Gastrocnemius medialis (tissue), 4 donors: ENCODE data around the gene RAB20. TPM values are rescaled to one million over a fixed set of nuclear protein-coding genes. Genes with fewer than 3 reads are reported as not detected.

Experiments
- ATAC-seq, 2 donors: fragments of 150-250 bp; one replicate each; pipeline ENCODE4 v1.9.1; 2016
- DNase-seq, 2 donors: peaks; one replicate each; pipeline ENCODE4 v3.0.0-alpha.2; 2019
- H3K27ac ChIP-seq, 4 donors: fragments of 200-600 bp; sonication (generic); 1 replicate in 1 of 4; 2 replicates in 3 of 4; pipeline ENCODE4 v1.5.1; 2016 to 2018; ENCODE audit warnings: mild to moderate bottlenecking in 2 of 4, moderate library complexity in 1 of 4
- H3K27me3 ChIP-seq, 3 donors: fragments of 200-600 bp; sonication (generic) in 2 of 3; 1 replicate in 1 of 3; 2 replicates in 2 of 3; pipeline versions ENCODE4 v1.5.1 to v1.6.0; 2016 to 2019; ENCODE audit warnings: mild to moderate bottlenecking in 1 of 3, moderate library complexity in 1 of 3
- H3K36me3 ChIP-seq, 2 donors: fragments of 200-600 bp; sonication (generic) in 1 of 2; one replicate each; pipeline ENCODE4 v1.5.1; 2017 to 2018
- H3K4me1 ChIP-seq, 2 donors: fragments of 200-600 bp; sonication (generic) in 1 of 2; one replicate each; pipeline ENCODE4 v1.5.1; 2016 to 2017; ENCODE audit warnings: mild to moderate bottlenecking in 2 of 2
- H3K4me3 ChIP-seq, 4 donors: fragments of 200-600 bp; sonication (generic) in 3 of 4; 1 replicate in 1 of 4; 2 replicates in 3 of 4; pipeline ENCODE4 v1.5.1; 2016 to 2019; ENCODE audit warnings: mild to moderate bottlenecking in 2 of 4
- H3K9me3 ChIP-seq, 3 donors: fragments of 200-600 bp; sonication (generic) in 2 of 3; 1 replicate in 1 of 3; 2 replicates in 2 of 3; pipeline ENCODE4 v1.5.1; 2016 to 2019
- CTCF ChIP-seq, 5 experiments: fragments of 450-650 bp in 3 of 5; fragments of 200-600 bp in 2 of 5; sonication (generic) in 2 of 5; IDR thresholded peaks in 4 of 5; conservative IDR thresholded peaks in 1 of 5; 1 replicate in 4 of 5; 2 replicates in 1 of 5; pipeline ENCODE4 v1.5.1; 2016 to 2019; ENCODE audit warnings: antibody characterized with exemption in 5 of 5, mild to moderate bottlenecking in 3 of 5, moderate library complexity in 3 of 5
- POLR2A ChIP-seq, 2 donors: fragments of 450-650 bp; IDR thresholded peaks; one replicate each; pipeline ENCODE4 v1.6.1; 2017; ENCODE audit warnings: antibody characterized with exemption in 2 of 2, mild to moderate bottlenecking in 2 of 2, moderate library complexity in 2 of 2
- in situ Hi-C, 4 donors: fragments of 200-750 bp; cut with MboI; loops; one replicate each; pipeline versions ENCODE4 v1.15.0 to v1.8.0; 2017; ENCODE audit warnings: low sequenced_read_pairs in 4 of 4
- intact Hi-C: fragments of 100-400 bp; cut with DNase I; formaldehyde crosslinking; loops from one replicate; pipeline ENCODE4 v1.15.1; 2023; ENCODE audit warnings: low total_unique reads
- total RNA-seq, 4 donors: library from RNA; depleted of rRNA; stranded (reverse); fragments of >200 nt; gene quantifications; one replicate each; pipeline versions ENCODE4 v1.1.0 to v1.2.3, GENCODE V29; 2016

Gene RAB20
- total RNA-seq, 4 donors from 2014 or later = 0.31 to 9.1 (median 2.0) TPM

- no peak overlapping the region for H3K4me3 ChIP-seq
- no peaks in the 10 kb centered on the region for H3K36me3 ChIP-seq
- H3K27me3 ChIP-seq = no peaks in the 10 kb centered on the region
- ATAC-seq (no peak), DNase-seq (no peak)
- in situ Hi-C loops = loop anchor here in 1 of 4 donors (25.0 kb wide), 1 partner anchor 95 kb away; no protein-coding TSS in a partner anchor
- H3K27ac ChIP-seq = no peak overlapping the region
- intact Hi-C loops = no loop called here
- H3K9me3 ChIP-seq = no peaks in the 10 kb centered on the region
- no peak for TF ChIP-seq CTCF (IDR thresholded peaks at IDR 0.05 in 4 of 5, conservative IDR thresholded peaks at IDR 0.05 in 1 of 5)
- TF ChIP-seq POLR2A (IDR thresholded peaks at IDR 0.05) = no peak
- H3K4me1 ChIP-seq = peaks cover 10 to 13% of the 10 kb centered on the region in 2 donors
Observed at GRCh38 chr13:110557082-110557481, 4.4 kb downstream of the RAB20 start.

- no peak for TF ChIP-seq POLR2A (IDR thresholded peaks at IDR 0.05)
- TF ChIP-seq CTCF (IDR thresholded peaks at IDR 0.05 in 4 of 5, conservative IDR thresholded peaks at IDR 0.05 in 1 of 5) = no peak
- Histone ChIP-seq H3K4me3 (no peak overlapping the region), H3K27me3 (no peaks in the 10 kb centered on the region), H3K36me3 (no peaks in the 10 kb centered on the region), H3K27ac (no peak overlapping the region), H3K9me3 (no peaks in the 10 kb centered on the region), H3K4me1 (peaks cover 10 to 13% of the 10 kb centered on the region in 2 donors)
- in situ Hi-C loops = loop anchor here in 1 of 4 donors (25.0 kb wide), 1 partner anchor 94 kb away; no protein-coding TSS in a partner anchor
- DNase-seq = no peak
- intact Hi-C loops = no loop called here
- no peak for ATAC-seq
Observed at GRCh38 chr13:110556224-110556606, 5.3 kb downstream of the RAB20 start.

- Histone ChIP-seq H3K4me1 (peaks cover 8 to 13% of the 10 kb centered on the region in 2 donors), H3K9me3 (no peaks in the 10 kb centered on the region), H3K27ac (no peak overlapping the region), H3K36me3 (no peaks in the 10 kb centered on the region), H3K4me3 (no peak overlapping the region), H3K27me3 (no peaks in the 10 kb centered on the region)
- ATAC-seq = no peak
- intact Hi-C loops (no loop called here), in situ Hi-C loops (loop anchor here in 1 of 4 donors (25.0 kb wide), 1 partner anchor 93 kb away; no protein-coding TSS in a partner anchor)
- TF ChIP-seq POLR2A (IDR thresholded peaks at IDR 0.05) (no peak), CTCF (IDR thresholded peaks at IDR 0.05 in 4 of 5, conservative IDR thresholded peaks at IDR 0.05 in 1 of 5) (no peak)
- DNase-seq = no peak
Observed at GRCh38 chr13:110555601-110556223, 5.8 kb downstream of the RAB20 start.

- H3K4me1 ChIP-seq = peaks cover under 1 to 9% of the 10 kb centered on the region in 2 donors
- H3K36me3 ChIP-seq = no peaks in the 10 kb centered on the region
- DNase-seq (no peak), ATAC-seq (no peak)
- no peak overlapping the region for H3K4me3 ChIP-seq
- intact Hi-C loops = no loop called here
- TF ChIP-seq POLR2A (IDR thresholded peaks at IDR 0.05) = no peak
- TF ChIP-seq CTCF (IDR thresholded peaks at IDR 0.05 in 4 of 5, conservative IDR thresholded peaks at IDR 0.05 in 1 of 5) = no peak
- no peaks in the 10 kb centered on the region for H3K9me3 ChIP-seq
- in situ Hi-C loops = loop anchor here in 1 of 4 donors (25.0 kb wide), 1 partner anchor 93 kb away; no protein-coding TSS in a partner anchor
- H3K27me3 ChIP-seq = no peaks in the 10 kb centered on the region
- no peak overlapping the region for H3K27ac ChIP-seq
Observed at GRCh38 chr13:110554946-110555345, 6.6 kb downstream of the RAB20 start.
